HCT116 (cell line): ENCODE results near the gene CASZ1. TPM values are rescaled to one million over a fixed set of nuclear protein-coding genes. Genes with fewer than 3 reads are reported as not detected.
A peak's percentile ranks its signal among the peaks of the same experiment; 100 is the strongest.

Experiments
- ATAC-seq: fragments of 200-7000 bp; cut with Tn5 transposase; 2 replicates; pipeline ENCODE4 v1.9.1; 2020; ENCODE audit warnings: mild to moderate bottlenecking, moderate library complexity
- BruUV-seq: library from RNA; stranded (reverse); fragments of 400-500 nt; replicated peaks from 2 replicates; lab custom pipeline; 2021; lab: Mats Ljungman, UMichigan
- CTCF ChIA-PET: fragments of 300-600 bp; sonication (Branson Sonifier 250); formaldehyde crosslinking; loops from one replicate; lab custom pipeline; 2021; ENCODE audit warnings: antibody characterized with exemption; lab: Charles Lee
- POLR2A ChIA-PET: fragments of 300-600, 350-600 bp; sonication (Branson Sonifier 250); formaldehyde crosslinking; loops from one replicate; lab custom pipeline; 2021; ENCODE audit warnings: antibody characterized with exemption; lab: Charles Lee
- RAD21 ChIA-PET, 2 experiments: fragments of 300-600 bp; sonication (Branson Sonifier 250); formaldehyde crosslinking; loops; one replicate each; lab custom pipeline; 2023; ENCODE audit warnings: low total read pairs in 2 of 2; ENCODE audit not compliant: uncharacterized antibody in 2 of 2, unreplicated experiment in 2 of 2, low non-redundant PET in 1 of 2; lab: Charles Lee
- DNase-seq: peaks from one replicate; pipeline ENCODE4 v3.0.0-alpha.2; 2010; ENCODE audit warnings: low read depth, low spot score
- H2AFZ ChIP-seq: fragments of 200-600 bp; shearing (Covaris generic), sonication (generic); 2 replicates; pipeline ENCODE4 v1.6.1; 2017; ENCODE audit warnings: low read depth, mixed run types, mixed read lengths, antibody characterized with exemption, low read length; ENCODE audit not compliant: poor library complexity, severe bottlenecking
- H3K27ac ChIP-seq: 2 replicates; pipeline ENCODE4 v1.5.1; 2012; ENCODE audit warnings: low read depth, low read length
- H3K27me3 ChIP-seq: fragments of 200-600 bp; sonication (generic); 2 replicates; pipeline ENCODE4 v1.6.1; 2016; ENCODE audit warnings: mixed run types, low read length, mixed read lengths; ENCODE audit not compliant: insufficient read depth
- H3K36me3 ChIP-seq, 2 experiments: fragments of 200-500 bp in 1 of 2; fragments of 200-600 bp in 1 of 2; sonication (Bioruptor generic) in 1 of 2; sonication (generic) in 1 of 2; 2 replicates each; pipeline versions ENCODE4 v1.5.1 to v1.6.1; 2014 to 2016; ENCODE audit warnings: low read length in 2 of 2, inconsistent platforms in 1 of 2, mixed read lengths in 1 of 2, mixed run types in 1 of 2; ENCODE audit not compliant: insufficient read depth in 2 of 2, control insufficient read depth in 1 of 2
- H3K4me1 ChIP-seq, 2 experiments: fragments of 200-600 bp in 1 of 2; sonication (generic) in 1 of 2; 2 replicates each; pipeline versions ENCODE4 v1.5.1 to v1.6.1; 2012 to 2017; ENCODE audit warnings: low read length in 2 of 2, inconsistent platforms in 1 of 2, mild to moderate bottlenecking in 1 of 2, mixed read lengths in 1 of 2, mixed run types in 1 of 2, moderate library complexity in 1 of 2; ENCODE audit not compliant: insufficient read depth in 2 of 2, control insufficient read depth in 1 of 2
- H3K4me2 ChIP-seq: fragments of 200-600 bp; sonication (generic); 2 replicates; pipeline ENCODE4 v1.6.1; 2017; ENCODE audit warnings: mixed run types, low read length, mixed read lengths
- H3K4me3 ChIP-seq, 2 experiments: fragments of 200-600 bp in 1 of 2; sonication (generic) in 1 of 2; replicated peaks in 1 of 2; 2 replicates each; pipeline ENCODE4 v1.5.1; 2011 to 2016; ENCODE audit warnings: low read length in 2 of 2, control low read depth in 1 of 2, low read depth in 1 of 2, mild to moderate bottlenecking in 1 of 2, mixed read lengths in 1 of 2, mixed run types in 1 of 2
- H3K79me2 ChIP-seq: fragments of 200-600 bp; sonication (generic); 2 replicates; pipeline ENCODE4 v1.6.1; 2017; ENCODE audit warnings: mild to moderate bottlenecking, mixed run types, low read length, moderate library complexity, mixed read lengths; ENCODE audit not compliant: insufficient read depth
- H3K9ac ChIP-seq: fragments of 200-600 bp; sonication (generic); 2 replicates; pipeline ENCODE4 v1.6.1; 2016; ENCODE audit warnings: low read length, mixed read lengths
- H3K9me2 ChIP-seq: fragments of 200-600 bp; sonication (generic), shearing (Covaris generic); 2 replicates; pipeline ENCODE4 v1.6.1; 2017; ENCODE audit warnings: mixed run types, mild to moderate bottlenecking, moderate library complexity; ENCODE audit not compliant: insufficient read depth
- H3K9me3 ChIP-seq, 2 experiments: fragments of 200-500 bp in 1 of 2; fragments of 200-600 bp in 1 of 2; sonication (Bioruptor generic) in 1 of 2; sonication (generic) in 1 of 2; 2 replicates each; pipeline ENCODE4 v1.6.1; 2014 to 2017; ENCODE audit warnings: low read length in 2 of 2, mixed read lengths in 2 of 2, inconsistent platforms in 1 of 2, low read depth in 1 of 2, mild to moderate bottlenecking in 1 of 2, mixed run types in 1 of 2, moderate library complexity in 1 of 2; ENCODE audit not compliant: control insufficient read depth in 1 of 2, insufficient read depth in 1 of 2
- H4K20me1 ChIP-seq: fragments of 200-600 bp; sonication (generic), shearing (Covaris generic); 2 replicates; pipeline ENCODE4 v1.6.1; 2017; ENCODE audit warnings: mixed run types, mild to moderate bottlenecking, moderate library complexity; ENCODE audit not compliant: insufficient read depth
- CBX3 ChIP-seq: IDR thresholded peaks from 2 replicates; pipeline ENCODE4 v1.6.1; 2012; ENCODE audit warnings: low read depth
- CEBPB ChIP-seq: IDR thresholded peaks from 2 replicates; pipeline ENCODE4 v1.6.1; 2012; ENCODE audit warnings: low read depth
- EGR1 ChIP-seq: IDR thresholded peaks from 2 replicates; pipeline ENCODE4 v1.6.1; 2012; ENCODE audit warnings: low read depth
- ELF1 ChIP-seq: IDR thresholded peaks from 2 replicates; pipeline ENCODE4 v1.6.1; 2012; ENCODE audit warnings: low read depth, borderline replicate concordance
- EZH2 ChIP-seq: fragments of 200-600 bp; sonication (generic); IDR thresholded peaks from 2 replicates; pipeline ENCODE4 v1.6.1; 2017; ENCODE audit warnings: antibody characterized with exemption, mixed run types
- EZH2phosphoT487 ChIP-seq: fragments of 200-600 bp; IDR thresholded peaks from 2 replicates; pipeline ENCODE4 v1.6.1; 2018; ENCODE audit warnings: antibody characterized with exemption, borderline replicate concordance
- JUND ChIP-seq: IDR thresholded peaks from 2 replicates; pipeline ENCODE4 v1.6.1; 2012
- POLR2A ChIP-seq: IDR thresholded peaks from 2 replicates; pipeline ENCODE4 v1.7.0; 2011; ENCODE audit warnings: borderline replicate concordance; ENCODE audit not compliant: insufficient read depth, insufficient read length; ENCODE audit errors: extremely low read depth
- POLR2AphosphoS5 ChIP-seq: IDR thresholded peaks from 2 replicates; pipeline ENCODE4 v1.6.1; 2011; ENCODE audit warnings: mild to moderate bottlenecking, low read depth, low read length, moderate library complexity
- SIN3A ChIP-seq: IDR thresholded peaks from 2 replicates; pipeline ENCODE4 v1.6.1; 2012; ENCODE audit warnings: low read depth
- SP1 ChIP-seq: IDR thresholded peaks from 2 replicates; pipeline ENCODE4 v1.6.1; 2012; ENCODE audit warnings: low read depth
- SRF ChIP-seq: IDR thresholded peaks from 2 replicates; pipeline ENCODE4 v1.6.1; 2012; ENCODE audit warnings: low read depth
- TCF7L2 ChIP-seq: IDR thresholded peaks from 2 replicates; pipeline ENCODE4 v1.7.0; 2011; ENCODE audit warnings: borderline replicate concordance, inconsistent platforms; ENCODE audit not compliant: insufficient read depth, insufficient read length; ENCODE audit errors: extremely low read depth
- YY1 ChIP-seq: IDR thresholded peaks from 2 replicates; pipeline ENCODE4 v1.6.1; 2011; ENCODE audit warnings: low read length, low read depth, moderate library complexity, mild to moderate bottlenecking; ENCODE audit not compliant: insufficient replicate concordance; ENCODE audit errors: extremely low read depth
- ZFX ChIP-seq: fragments of 450-650 bp; IDR thresholded peaks from 2 replicates; pipeline ENCODE4 v1.6.1; 2017
- ZNF274 ChIP-seq: fragments of 200-500 bp; sonication (Bioruptor generic); IDR thresholded peaks from 2 replicates; pipeline ENCODE4 v1.6.1; 2014; ENCODE audit warnings: mild to moderate bottlenecking, low read depth, low read length, inconsistent platforms
- intact Hi-C: fragments of 100-400 bp; cut with micrococcal nuclease; formaldehyde crosslinking; loops from 2 replicates; pipeline ENCODE4 v1.10.0; 2022
- total RNA-seq: library from RNA; stranded (reverse); gene quantifications from one replicate; pipeline ENCODE4 v1.2.1, GENCODE V29; 2021; ENCODE audit not compliant: unreplicated experiment
- TF ChIP-seq, protein P1 (sequence below): IDR thresholded peaks from 2 replicates; pipeline ENCODE4 v1.6.1; 2012
- TF ChIP-seq, protein P2 (sequence below), 3 experiments: fragments of 200-600 bp in 1 of 3; sonication (generic) in 1 of 3; IDR thresholded peaks in 2 of 3; conservative IDR thresholded peaks in 1 of 3; 2 replicates each; pipeline ENCODE4 v1.5.1; 2012 to 2017; ENCODE audit warnings: low read depth in 2 of 3, low read length in 2 of 3, antibody characterized with exemption in 1 of 3, borderline replicate concordance in 1 of 3, control low read depth in 1 of 3, mild to moderate bottlenecking in 1 of 3, mixed read lengths in 1 of 3, mixed run types in 1 of 3, moderate library complexity in 1 of 3; ENCODE audit not compliant: insufficient read depth in 1 of 3
- TF ChIP-seq, protein P3 (sequence below): IDR thresholded peaks from 2 replicates; pipeline ENCODE4 v1.6.1; 2012

CASZ1 gene
- total RNA-seq, 1 experiment from 2014 or later = 7.7 TPM

DNA sequence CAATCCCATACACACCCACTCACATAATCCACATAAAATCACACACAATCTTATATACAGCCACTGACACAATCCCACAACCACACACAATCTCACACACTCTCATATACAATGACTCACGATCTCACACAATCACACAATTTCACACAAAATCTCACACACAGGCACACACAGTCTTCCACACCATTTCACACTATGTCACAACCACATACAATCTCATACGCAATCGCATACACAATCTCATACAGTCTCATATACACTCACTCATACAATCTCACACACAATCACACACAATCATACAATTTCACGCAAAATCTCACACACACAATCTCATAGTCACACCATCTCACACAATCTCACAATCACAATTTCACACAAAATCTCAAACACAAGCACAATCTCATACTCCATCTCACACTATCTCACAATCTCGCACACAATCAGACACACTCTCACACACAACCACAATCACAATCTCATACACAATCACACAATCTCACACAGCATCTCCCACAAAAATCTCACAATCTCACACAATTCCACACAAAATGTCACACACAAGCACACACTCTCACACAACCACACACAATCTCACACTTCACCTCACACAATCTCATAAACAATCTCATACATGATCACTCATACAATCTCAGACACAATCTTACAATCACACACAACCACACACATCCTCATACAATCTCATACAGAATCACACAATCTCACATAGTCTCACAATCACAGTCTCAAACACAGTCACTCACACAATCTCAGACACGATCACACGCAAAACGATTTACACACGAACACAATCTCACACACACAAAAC lies 18.5 kb downstream of the CASZ1 start:
- intact Hi-C loops = no loop called here
- peak overlapping the region; percentile 52 for H3K9ac ChIP-seq
- no peaks in the 10 kb centered on the region for H4K20me1 ChIP-seq
- no peak for ATAC-seq
- ChIA-PET RAD21 (no interaction called here), POLR2A (no interaction called here), CTCF (no interaction called here)
- no peaks in the 10 kb centered on the region for H3K79me2 ChIP-seq
- no peak for DNase-seq
- no TSS peak for BruUV-seq
- no peak overlapping the region for H3K4me3 ChIP-seq
- no peak overlapping the region for H2AFZ ChIP-seq
- no peaks in the 10 kb centered on the region for H3K9me2 ChIP-seq
- no peaks in the 10 kb centered on the region for H3K9me3 ChIP-seq
- TF ChIP-seq, protein P1, sequence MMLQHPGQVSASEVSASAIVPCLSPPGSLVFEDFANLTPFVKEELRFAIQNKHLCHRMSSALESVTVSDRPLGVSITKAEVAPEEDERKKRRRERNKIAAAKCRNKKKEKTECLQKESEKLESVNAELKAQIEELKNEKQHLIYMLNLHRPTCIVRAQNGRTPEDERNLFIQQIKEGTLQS = no peak
- TF ChIP-seq JUND (no peak), EGR1 (no peak), CBX3 (no peak), SRF (no peak)
- peak overlapping the region; percentile 77; the same call in 1 of the 2 replicates for H3K4me2 ChIP-seq
- no peaks in the 10 kb centered on the region for H3K27me3 ChIP-seq
- H3K4me1 ChIP-seq = peaks cover 24 to 25% of the 10 kb centered on the region in 2 experiments
- H3K27ac ChIP-seq = peak overlapping the region; percentile 62
- H3K36me3 ChIP-seq = no peaks in the 10 kb centered on the region

DNA sequence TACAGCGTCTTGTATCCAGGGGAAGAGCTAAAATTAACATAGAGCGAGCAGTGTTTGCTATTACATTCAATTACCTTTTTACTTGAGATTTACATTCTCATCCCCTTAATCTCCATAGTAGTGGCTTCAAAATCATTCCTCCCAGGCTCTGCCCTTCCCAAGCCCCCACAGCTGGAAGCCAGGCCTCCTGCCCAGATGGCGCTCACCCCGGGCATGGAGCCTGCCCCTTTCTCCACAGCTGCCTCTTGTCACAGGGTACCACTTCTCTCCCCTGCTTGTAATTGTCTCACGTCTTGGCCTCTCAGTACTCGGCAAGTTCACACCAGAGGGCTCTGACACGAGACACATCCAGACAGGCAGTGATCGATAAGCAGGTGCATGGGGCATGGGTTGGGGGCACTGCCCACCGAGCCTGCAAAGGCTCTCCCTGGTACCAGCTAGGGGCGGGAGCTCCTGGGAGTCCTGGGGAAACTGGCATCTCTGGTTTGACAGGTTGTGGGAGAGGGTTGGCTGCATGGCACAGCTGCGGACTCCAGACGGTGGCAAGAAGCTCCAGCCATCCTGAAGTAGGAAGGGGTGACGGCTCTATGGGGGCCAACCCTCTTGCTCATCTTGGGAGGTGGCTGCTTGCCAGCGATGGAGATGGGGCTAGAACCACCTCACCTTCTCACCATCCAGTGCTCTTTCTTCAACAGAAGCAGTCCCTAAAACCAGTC lies 20.1 kb downstream of the CASZ1 start:
- Histone ChIP-seq H2AFZ (no peak overlapping the region), H3K4me1 (peaks cover 24 to 25% of the 10 kb centered on the region in 2 experiments), H3K79me2 (no peaks in the 10 kb centered on the region), H3K36me3 (no peaks in the 10 kb centered on the region), H3K4me3 (no peak overlapping the region), H3K9me3 (no peaks in the 10 kb centered on the region), H3K9me2 (no peaks in the 10 kb centered on the region), H4K20me1 (no peaks in the 10 kb centered on the region), H3K4me2 (no peak overlapping the region), H3K27me3 (no peaks in the 10 kb centered on the region), H3K27ac (no peak overlapping the region), H3K9ac (no peak overlapping the region)
- ChIA-PET RAD21 (no interaction called here), POLR2A (no interaction called here), CTCF (no interaction called here)
- ATAC-seq = no peak
- intact Hi-C loops = no loop called here
- DNase-seq = no peak
- BruUV-seq = no TSS peak
- TF ChIP-seq TCF7L2 (no peak), EZH2phosphoT487 (no peak), POLR2AphosphoS5 (no peak), SIN3A (no peak), EZH2 (no peak), JUND (no peak), SRF (no peak), POLR2A (no peak), ZNF274 (no peak), CEBPB (no peak), SP1 (no peak), ELF1 (no peak), YY1 (no peak), ZFX (no peak)
- TF ChIP-seq, protein P2, sequence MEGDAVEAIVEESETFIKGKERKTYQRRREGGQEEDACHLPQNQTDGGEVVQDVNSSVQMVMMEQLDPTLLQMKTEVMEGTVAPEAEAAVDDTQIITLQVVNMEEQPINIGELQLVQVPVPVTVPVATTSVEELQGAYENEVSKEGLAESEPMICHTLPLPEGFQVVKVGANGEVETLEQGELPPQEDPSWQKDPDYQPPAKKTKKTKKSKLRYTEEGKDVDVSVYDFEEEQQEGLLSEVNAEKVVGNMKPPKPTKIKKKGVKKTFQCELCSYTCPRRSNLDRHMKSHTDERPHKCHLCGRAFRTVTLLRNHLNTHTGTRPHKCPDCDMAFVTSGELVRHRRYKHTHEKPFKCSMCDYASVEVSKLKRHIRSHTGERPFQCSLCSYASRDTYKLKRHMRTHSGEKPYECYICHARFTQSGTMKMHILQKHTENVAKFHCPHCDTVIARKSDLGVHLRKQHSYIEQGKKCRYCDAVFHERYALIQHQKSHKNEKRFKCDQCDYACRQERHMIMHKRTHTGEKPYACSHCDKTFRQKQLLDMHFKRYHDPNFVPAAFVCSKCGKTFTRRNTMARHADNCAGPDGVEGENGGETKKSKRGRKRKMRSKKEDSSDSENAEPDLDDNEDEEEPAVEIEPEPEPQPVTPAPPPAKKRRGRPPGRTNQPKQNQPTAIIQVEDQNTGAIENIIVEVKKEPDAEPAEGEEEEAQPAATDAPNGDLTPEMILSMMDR (IDR thresholded peaks at IDR 0.05 in 2 of 3, conservative IDR thresholded peaks at IDR 0.05 in 1 of 3; ENCODE audit: borderline replicate concordance in 1 of 3, insufficient read depth in 1 of 3, low read depth in 2 of 3, low read length in 2 of 3) = no peak
- TF ChIP-seq, protein P3, sequence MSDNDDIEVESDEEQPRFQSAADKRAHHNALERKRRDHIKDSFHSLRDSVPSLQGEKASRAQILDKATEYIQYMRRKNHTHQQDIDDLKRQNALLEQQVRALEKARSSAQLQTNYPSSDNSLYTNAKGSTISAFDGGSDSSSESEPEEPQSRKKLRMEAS = no peak
